D721Med (cell line): Measurements from ENCODE around the gene SECTM1.

Source experiments
- DNase-seq: peaks from one replicate; pipeline ENCODE4 v3.0.0; 2011; ENCODE audit warnings: low spot score; ENCODE audit not compliant: insufficient read length
- FAIRE-seq: peaks from 2 replicates; lab custom pipeline; 2011; peaks lifted over from hg19 to GRCh38; lab: Jason Lieb, UNC
- CTCF ChIP-seq: IDR thresholded peaks from 2 replicates; pipeline ENCODE4 v1.5.1; 2012; ENCODE audit warnings: mild to moderate bottlenecking, control low read depth; ENCODE audit not compliant: insufficient read depth; ENCODE audit errors: missing control alignments

Gene SECTM1

GRCh38 chr17:82327289-82327688, 6.3 kb downstream of the SECTM1 start:
- FAIRE-seq (no peak), DNase-seq (no peak)
- TF ChIP-seq CTCF, result no peak

GRCh38 chr17:82325286-82326180, 8.0 kb downstream of the SECTM1 start:
- FAIRE-seq, result no peak
- DNase-seq, result no peak
- no peak for TF ChIP-seq CTCF

GRCh38 chr17:82324566-82325285, 8.8 kb downstream of the SECTM1 start:
- DNase-seq, result no peak
- TF ChIP-seq CTCF, result no peak
- no peak for FAIRE-seq

GRCh38 chr17:82323514-82324234, 9.9 kb downstream of the SECTM1 start:
- DNase-seq, result no peak
- FAIRE-seq, result no peak
- no peak for TF ChIP-seq CTCF

- DNase-seq (no peak), FAIRE-seq (no peak)
- TF ChIP-seq CTCF, result no peak
These were observed 10.8 kb downstream of the SECTM1 start for GRCh38 chr17:82322526-82323453.

GRCh38 chr17:82321947-82322466, 11.6 kb downstream of the SECTM1 start:
- TF ChIP-seq CTCF, result no peak
- no peak for DNase-seq

More at GRCh38 chr17:82321947-82322466, 11.6 kb downstream of the SECTM1 start:
- no peak for FAIRE-seq
